SKM-1 treated with dmso at 0.1 percent for 144 hours (cell line): Measurements from ENCODE around the gene TNRC18.
A peak's percentile ranks its signal among the peaks of the same experiment; 100 is the strongest.

ENCODE experiments used
- DNase-seq: peaks from one replicate; lab custom pipeline; 2025; ENCODE audit not compliant: unreplicated experiment; lab: John Stamatoyannopoulos, UW

The TNRC18 gene

DNA sequence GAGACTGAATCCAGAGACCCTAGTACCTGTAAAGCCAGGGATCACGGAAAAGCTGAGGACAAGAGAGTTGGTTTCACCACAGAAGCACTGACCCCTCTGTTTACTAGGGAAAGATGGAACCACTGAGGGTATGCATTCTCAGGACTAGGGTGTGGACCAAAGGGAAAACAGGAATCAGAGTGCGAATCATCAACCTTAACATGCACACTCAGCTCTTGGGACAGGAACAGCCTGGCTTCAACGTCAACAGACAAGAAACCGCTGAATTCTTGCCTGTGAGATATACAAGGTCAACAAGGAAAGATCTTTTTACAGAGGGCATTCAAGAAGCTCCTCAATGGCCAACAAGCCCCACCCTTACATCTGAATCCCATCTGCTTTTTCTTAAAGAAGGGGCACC is 14.9 kb downstream of the TNRC18 start:
- DNase-seq, result no peak

DNA sequence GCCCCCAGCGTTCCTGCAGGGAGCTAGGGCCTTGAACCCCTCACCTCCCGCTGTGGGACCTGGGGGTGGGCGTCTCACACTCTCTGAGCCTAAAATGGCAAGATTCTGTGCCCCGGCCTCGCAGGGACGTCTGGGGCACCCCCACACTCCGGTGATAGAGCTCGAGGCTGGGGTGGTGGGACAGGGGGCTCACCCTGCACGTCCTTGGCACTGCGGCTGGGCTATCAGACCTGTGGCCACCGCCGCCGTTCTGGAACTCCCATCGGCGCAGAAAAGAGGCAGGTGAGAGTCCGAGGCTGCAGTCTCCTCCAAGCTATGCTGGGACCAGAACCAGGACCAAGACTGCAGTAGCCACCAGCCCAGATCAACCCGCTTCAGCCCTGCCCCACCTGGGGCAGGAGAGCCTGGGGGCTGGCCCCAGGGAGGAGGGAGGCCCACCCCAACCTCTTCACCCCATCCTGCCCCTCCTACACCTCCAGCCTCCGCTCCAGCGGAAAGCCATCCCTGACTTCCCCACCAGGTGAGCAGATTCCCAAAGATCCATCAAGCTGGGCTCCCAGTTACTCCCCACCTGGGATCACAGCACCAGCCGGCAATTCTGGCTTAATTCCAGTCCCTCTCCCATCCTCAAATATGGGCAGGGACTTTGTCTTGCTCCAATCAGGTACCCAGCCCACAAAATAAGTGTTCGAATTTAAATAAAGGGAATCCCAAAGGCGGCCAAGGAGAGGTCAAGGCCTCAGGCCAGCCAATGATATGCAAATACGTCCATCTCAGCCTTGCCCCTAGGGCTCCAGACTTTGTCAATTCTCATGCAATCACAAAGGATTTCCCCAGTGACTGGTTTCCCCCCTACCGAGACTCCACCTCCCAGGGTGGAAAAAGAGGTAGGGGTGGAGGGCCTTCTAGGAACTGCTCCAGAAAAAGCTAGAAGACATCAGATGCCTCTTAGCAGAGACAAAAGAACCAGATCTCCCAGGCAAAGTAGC is 16.4 kb downstream of the TNRC18 start:
- no peak for DNase-seq

DNA sequence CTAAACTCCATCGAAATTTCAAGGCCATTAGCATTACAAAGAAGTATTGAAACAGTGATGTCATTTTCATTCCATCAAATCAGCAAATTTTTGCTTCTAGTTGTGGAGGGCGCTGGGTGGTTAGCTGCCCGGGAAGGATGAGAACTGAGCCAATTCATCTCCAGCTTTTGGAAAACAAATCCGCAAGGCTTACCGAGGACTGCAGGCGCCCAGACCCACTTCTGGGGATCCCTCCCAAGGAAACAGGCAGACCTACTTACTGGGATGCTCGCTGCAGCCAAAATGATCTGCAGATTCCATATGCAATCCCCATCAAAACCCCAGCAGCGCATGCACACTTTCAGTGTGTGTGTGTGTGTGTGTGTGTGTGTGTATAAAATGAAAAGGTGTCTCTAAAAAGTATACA is 19.2 kb downstream of the TNRC18 start:
- DNase-seq, result no peak

DNA sequence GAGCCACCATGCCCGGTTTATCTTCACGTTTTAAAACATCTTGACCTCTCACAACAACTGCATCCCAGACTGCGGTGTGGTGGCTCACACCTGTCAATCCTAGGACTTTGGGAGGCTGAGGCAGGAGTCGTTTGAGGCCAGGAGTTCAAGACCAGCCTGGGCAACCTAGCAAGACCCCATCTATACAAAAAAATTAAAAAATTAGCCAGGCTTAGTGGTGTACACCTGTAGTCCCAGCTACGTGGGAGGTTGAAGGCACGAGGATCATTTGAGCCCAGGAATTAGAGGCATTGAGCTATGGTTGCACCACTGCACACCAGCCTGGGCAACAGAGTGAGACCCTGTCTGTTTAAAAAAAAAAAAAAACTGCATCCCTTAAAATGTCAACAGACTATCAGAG is 20.2 kb downstream of the TNRC18 start:
- DNase-seq, result no peak

DNA sequence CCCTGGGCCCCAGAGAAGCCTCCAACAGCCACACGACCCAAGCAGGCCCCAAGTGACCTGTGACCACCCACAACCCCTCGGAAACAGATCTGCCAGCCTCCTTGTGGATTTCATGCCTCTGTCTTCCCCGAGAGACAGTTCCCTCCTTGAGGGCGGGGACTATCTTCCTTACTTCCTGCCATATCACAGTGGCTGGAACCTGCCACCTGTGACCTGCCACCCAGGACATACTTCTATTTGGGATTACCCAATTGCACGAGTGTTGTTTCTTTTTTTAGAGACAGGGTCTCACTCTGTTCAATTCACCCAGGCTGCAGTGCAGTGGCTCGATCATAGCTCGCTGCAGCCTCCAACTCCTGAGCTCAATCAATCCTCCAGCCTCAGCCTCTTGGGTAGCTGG is 25.9 kb downstream of the TNRC18 start:
- no peak for DNase-seq

DNA sequence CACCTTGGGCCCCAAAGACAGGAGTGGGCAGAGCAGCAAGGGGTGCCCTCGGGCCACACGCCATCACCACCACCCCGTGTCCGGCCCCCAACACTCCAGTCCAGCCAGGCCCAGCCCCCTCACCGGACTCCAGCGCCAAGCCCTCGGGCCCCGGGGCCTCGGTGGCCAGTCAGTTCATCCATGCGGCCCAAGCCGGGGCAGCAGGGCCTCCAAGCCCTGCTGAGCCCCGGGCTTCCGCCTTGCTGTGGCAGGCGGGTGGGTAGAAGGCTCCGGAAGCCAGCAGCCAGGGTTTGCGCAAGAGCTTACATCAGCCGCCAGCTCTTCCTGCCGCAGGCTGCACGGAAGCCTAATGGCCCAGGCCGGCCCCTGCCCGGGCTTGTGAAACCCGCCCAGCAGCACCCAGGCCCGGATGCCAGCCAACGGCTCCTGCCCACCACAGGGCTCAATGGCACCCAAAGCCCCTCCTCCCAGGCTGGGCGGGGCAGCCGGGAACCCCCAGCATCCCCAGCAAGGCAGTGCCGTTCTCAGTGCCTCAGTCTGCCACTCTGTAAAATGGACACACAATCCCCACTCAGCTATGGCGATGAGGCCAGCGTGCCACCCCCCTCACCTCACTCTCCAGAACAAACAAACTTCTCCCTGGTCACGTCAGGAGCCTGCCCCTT is 26.5 kb downstream of the TNRC18 start:
- DNase-seq, result peak; percentile 98

DNA sequence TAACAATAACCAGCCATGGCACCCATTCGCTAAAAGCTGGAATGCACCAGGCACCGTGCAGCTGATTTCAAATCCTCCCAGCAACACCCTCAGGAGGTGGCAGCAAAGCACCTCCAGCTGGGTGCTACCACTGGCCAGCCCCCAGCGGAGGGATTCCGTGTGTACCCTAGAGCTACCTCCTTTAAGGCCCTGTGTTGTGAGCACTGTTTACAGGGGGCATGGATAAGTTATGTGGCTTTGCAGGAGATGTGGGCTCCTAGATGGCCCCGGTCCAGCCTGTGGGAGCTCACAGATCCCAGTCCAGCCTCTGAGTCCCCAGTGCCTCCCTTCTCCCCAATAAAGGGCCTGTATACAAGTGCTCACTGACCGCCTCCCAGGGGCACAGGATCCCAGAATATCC is 27.1 kb downstream of the TNRC18 start:
- DNase-seq, result no peak

DNA sequence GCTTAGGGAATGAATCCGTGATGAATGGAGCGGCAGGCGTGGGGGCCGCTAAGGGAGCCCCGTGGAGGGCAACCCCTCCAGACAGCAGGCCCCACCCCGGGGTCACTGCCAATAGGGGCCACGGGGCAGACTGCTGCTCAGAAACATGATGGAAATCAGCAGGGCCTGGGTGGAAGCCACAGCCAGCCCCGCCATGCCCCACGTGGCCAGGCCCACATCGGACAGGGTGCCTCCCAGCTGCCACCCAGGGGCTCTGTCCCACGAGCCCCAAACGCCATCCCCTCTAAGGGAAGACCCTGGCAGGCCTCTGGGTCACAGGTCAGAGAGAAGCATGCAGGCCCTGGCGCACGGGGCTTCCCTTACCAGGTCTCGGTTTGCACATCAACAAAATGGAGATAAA is 28.4 kb downstream of the TNRC18 start:
- DNase-seq, result no peak

DNA sequence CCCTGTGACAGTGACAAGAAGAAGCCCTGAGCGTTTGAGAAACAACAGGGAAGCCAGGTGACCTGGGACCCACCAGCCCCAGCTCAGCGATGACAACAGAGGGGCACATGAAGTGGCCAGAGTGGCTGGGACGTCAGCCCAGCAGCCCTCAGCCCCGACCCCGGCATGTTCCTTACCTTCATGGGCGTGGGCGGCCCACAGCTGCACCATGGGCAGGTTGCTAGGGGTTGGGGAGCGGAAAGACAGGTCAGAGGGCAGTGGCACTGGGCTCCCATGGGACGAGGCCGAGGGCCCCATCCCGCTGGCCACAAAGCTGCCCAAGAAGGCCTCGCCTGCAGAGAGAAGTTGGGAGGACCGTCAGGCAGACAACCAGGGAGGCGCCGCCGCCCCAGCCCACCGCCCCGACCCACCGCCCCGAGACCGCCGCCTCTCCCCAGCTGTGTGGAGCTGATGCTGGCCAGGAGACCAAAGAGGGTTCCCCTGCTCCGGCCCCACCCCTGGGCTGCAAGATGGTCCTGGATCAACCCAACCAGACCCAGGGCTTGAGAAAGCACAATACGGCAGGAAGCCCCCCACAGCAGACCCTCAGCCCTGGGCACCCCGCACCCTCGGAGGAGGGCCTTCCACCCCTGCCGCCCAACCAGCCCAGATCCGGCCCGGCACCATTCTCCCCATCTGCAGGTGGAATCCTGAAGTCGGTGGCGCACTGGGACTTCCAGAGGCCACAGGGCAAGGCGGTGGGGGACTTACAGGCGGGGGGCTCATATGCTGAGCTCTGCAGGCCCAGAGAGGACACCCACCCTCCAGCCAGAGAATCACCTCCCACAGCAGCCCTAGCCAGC is 29.1 kb downstream of the TNRC18 start:
- DNase-seq, result no peak

DNA sequence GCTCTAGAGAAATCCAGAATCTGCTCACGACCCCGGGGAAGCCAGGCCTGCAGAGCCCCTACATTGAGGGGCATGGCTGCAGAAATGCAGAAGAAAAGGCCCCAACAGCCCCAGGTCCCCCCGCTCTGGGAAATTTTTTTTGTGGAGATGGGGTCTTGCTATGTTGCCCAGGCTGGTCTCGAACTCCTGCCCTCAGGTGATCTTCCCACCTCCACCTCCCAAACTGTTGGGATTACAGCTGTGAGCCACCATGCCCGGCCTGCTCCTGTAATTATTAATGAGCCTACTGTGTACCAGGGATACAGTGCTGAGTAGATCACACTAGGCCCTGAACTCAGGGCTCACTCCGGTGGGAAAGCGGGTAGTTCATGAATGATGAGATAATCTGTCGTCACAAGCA is 29.9 kb downstream of the TNRC18 start:
- DNase-seq, result no peak

DNA sequence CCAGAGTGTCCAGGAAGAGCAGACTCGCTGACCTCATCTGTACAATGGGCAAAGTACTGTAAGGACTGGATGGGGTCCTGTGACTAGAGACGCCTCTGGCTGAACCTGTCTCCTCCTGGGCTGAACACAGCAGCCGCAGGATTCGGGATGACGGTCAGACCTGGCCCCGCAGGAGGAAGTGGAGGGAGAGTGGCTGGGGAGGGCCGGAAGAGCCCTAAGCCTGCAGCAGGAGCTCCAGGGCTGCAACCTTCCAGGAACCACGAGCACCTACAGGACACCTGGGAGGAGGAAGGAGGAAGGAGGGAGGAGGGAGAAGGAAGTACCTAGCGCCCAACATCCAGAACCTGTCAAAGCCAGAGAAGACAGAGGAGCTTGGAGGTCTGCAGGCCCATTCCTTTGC is 30.3 kb downstream of the TNRC18 start:
- no peak for DNase-seq

DNA sequence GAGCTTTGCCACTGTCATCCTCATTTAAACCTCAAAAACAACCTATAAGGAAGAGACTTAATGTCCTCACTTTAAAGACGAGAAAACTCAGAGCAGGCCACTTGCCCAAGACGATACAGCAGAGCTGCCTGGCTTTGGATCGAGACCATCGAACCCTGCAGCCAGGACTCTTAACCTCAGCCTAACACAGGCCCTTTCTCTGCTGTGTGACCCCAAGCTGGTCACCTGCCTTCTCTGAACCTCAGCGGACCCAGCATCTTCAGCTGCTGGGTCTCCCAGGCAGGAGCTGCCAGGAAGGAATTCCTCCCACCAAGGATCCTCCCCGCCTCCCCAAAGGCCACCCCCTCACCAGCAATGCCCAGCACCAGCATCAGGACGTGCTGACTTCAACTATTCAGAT is 32.7 kb downstream of the TNRC18 start:
- no peak for DNase-seq

DNA sequence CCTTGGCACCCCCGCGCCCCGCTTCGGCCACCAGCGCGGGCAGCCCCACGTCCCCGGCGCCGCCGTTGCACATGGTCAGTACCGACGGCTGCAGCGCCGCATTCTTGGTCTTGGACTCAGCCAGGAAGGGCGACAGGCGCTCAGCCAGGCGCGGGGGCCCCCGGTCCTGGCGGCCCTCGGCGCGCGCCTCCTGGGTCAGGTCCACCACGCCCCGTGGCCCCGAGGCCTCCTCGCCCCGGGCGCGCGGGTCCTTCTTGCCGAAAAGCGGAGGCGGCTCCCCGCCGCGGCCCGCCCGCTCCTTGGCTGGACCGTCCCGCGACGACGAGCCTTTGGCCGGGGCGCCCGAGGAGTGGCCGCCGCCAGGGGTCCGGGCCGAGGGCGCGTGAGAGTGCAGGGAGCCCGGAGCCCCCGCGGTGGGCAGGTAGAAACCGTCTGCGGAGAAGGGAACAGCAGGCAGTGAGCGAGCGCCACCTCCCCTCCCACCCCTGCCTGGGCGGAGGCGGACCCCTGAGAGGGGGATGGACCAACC is 34.7 kb downstream of the TNRC18 start:
- DNase-seq, result no peak

DNA sequence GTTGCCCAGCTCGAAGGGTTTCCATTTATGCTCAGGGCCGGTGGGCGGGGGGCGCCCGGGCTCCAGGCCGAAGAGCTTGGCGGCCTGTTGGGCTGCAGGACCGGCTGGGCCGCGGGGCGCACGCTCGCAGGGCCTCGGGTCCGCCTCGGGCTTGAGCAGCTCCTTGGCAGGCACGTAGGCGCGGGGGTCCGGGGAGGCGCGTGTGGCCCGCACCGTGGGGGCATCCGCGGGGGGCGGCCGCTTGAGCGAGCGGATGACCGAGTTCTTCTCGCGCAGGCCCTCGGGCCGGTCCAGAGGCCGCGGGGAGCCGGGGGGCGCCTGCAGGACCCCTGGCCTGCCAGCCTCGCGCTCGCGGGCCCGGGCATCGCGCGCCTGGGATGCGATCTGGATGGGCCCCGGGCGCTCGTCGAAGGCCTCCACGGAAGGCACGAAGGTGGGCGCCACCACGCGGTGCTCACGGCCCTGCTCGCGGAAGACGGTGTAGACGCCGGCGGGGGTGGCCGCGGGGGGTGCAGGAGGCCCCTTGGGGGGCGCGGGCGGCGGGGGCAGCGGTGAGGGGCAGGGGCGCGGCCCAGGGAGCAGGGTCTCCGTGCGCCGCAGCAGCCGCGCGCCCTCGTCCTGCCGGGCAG is 35.2 kb downstream of the TNRC18 start:
- no peak for DNase-seq

DNA sequence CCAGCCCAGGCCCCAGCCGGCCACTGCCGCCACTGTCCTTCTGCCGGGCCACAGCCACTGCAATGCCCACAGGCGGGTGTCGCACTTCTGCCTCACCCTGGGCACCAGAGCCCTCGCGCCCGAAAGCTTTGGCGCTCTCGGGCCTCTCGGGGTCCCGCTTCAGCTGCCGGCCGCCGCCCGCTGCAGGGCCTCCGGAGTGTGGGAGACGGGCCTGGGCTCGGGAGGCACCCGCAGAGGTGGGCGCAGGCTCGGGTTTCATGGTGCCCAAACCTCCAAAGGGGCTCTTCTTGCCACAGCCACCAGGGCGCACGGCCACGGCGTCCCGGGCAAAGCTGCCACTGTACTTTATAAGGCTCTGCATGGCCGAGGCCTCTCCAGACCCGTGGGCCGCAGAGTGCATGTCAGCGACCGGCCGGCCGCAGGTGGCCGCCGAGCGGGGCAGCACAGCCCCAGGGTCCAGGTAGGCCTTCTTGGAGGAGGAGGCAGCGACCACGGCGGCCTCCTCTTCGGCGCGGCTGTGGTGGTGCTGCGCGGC is 35.9 kb downstream of the TNRC18 start:
- no peak for DNase-seq

DNA sequence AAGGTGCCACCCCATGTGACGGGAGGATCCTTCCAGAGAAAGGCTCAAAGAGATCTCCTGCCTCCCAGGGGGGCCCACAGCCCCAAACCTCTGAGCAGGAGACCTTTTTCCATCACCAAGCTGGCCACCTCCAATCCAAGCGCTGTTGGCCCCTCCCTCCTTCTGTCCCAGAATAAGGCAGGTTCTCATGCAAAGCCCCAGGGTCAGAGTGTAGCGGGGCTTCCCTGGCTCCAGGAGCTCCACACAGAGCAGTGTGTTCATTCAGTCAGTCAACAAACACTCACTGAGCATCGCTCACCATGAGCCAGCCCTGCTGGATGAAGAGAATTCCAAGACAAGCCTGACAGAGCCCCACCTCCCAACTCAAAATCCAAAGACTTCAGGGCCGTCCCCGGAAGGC is 39.0 kb downstream of the TNRC18 start:
- DNase-seq, result no peak

DNA sequence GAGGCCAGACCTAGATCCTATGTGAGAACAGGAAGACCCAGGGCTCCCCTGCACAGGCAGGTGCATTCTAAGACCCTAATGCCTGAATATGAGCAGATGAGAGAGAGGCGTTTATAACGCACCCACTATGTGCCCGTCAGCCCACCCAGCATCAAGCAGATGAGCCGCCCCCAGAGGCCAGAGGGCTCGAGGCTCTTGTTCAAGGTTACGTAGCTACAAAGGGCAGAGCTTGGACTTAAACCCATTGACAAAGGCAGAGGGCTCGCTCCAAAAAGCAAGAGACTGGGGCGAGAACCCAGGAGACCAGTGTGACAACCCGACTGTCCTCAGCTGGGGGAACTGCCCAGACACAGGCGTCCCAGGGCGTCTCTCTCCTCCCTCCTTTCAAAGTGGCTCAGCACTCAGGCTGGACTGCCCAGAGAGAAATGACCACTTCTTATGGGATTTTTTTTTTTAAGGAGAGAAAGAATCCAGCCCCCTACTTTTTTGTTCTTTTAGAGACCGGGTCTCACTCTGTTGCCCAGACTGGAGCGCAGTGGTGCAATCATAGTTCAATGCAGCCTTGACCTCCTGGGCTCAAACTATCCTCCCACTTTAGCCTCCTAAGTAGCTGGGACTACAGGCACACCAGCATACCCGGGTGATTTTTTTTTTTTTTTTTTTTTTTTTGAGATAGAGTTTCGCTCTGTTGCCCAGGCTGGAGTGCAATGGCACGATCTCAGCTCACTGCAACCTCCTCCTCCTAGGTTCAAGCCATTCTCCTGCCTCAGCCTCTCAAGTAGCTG is 40.1 kb downstream of the TNRC18 start:
- no peak for DNase-seq

DNA sequence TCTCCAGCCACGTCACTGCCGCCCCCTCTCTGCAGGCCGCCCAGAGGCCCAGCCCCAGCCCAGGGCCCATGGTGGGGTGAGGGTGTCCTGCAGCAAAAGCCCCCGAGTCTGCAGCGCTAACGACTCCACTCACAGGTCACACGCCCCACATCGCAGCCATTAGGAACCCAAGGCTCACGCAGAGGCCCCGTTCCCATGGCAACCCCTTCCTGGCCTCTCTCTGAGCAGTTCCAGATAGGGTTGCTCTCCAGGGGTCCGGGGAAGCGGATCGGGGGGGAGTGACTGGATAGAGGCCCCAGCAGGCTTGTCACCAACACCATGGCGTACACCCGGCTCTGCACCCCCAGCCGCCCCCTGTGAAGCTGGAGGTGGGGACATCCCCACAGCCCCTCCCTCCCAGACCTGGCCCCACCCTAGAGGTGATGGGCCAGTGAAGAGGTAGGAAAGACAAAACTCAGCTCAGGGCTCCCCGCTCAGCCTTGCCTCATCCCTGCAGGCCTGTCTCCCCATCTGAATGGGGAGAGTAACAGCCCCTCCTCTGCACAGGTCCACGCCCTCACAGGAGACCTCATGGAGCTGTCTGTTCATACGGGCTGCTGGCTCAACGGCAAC is 41.2 kb downstream of the TNRC18 start:
- no peak for DNase-seq

DNA sequence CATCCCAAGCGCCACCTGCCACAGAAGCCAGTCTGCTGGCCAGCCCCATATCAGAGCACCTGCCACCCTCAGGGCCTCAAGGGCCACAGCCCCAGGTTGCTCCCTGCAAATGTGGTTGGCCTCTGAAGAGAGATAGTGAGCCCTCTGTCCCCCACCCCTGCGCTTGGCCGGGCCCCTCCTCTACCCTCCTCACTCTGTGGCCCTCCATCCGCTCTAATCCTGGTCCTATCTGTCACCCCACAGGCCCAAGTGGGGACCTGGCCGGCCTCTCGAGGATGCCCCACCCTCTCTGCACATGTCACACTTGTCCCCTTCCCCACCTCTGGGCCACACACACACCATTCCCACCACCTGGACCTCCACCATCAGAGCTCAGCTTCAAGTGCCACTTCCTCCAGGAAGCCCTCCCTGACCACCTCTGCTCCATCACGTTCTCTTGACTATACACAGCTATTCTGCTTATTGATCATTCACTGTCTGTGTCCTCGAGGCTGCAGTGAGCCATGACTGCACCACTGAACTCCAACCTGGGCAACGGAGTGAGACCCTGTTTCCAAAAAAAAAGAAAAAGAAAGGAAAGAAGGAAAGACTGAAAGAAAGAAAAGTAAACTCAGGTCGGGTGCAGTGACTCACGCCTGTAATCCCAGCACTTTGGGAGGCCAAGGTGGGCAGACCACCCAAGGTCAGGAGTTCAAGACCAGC is 42.4 kb downstream of the TNRC18 start:
- no peak for DNase-seq
